HCT116 (cell line): ENCODE data around the gene CDK9. TPM values are rescaled to one million over a fixed set of nuclear protein-coding genes. Genes with fewer than 3 reads are reported as not detected.

Experiments
- ATAC-seq: fragments of 200-7000 bp; cut with Tn5 transposase; 2 replicates; pipeline ENCODE4 v1.9.1; 2020; ENCODE audit warnings: mild to moderate bottlenecking, moderate library complexity
- BruUV-seq: library from RNA; stranded (reverse); fragments of 400-500 nt; replicated peaks from 2 replicates; lab custom pipeline; 2021; lab: Mats Ljungman, UMichigan
- CTCF ChIA-PET: fragments of 300-600 bp; sonication (Branson Sonifier 250); formaldehyde crosslinking; loops from one replicate; lab custom pipeline; 2021; ENCODE audit warnings: antibody characterized with exemption; lab: Charles Lee
- POLR2A ChIA-PET: fragments of 300-600, 350-600 bp; sonication (Branson Sonifier 250); formaldehyde crosslinking; loops from one replicate; lab custom pipeline; 2021; ENCODE audit warnings: antibody characterized with exemption; lab: Charles Lee
- RAD21 ChIA-PET, 2 experiments: fragments of 300-600 bp; sonication (Branson Sonifier 250); formaldehyde crosslinking; loops; one replicate each; lab custom pipeline; 2023; ENCODE audit warnings: low total read pairs in 2 of 2; ENCODE audit not compliant: uncharacterized antibody in 2 of 2, unreplicated experiment in 2 of 2, low non-redundant PET in 1 of 2; lab: Charles Lee
- DNase-seq: peaks from one replicate; pipeline ENCODE4 v3.0.0-alpha.2; 2010; ENCODE audit warnings: low read depth, low spot score
- H2AFZ ChIP-seq: fragments of 200-600 bp; shearing (Covaris generic), sonication (generic); 2 replicates; pipeline ENCODE4 v1.6.1; 2017; ENCODE audit warnings: low read depth, mixed run types, mixed read lengths, antibody characterized with exemption, low read length; ENCODE audit not compliant: poor library complexity, severe bottlenecking
- H3K27ac ChIP-seq: 2 replicates; pipeline ENCODE4 v1.5.1; 2012; ENCODE audit warnings: low read depth, low read length
- H3K27me3 ChIP-seq: fragments of 200-600 bp; sonication (generic); 2 replicates; pipeline ENCODE4 v1.6.1; 2016; ENCODE audit warnings: mixed run types, low read length, mixed read lengths; ENCODE audit not compliant: insufficient read depth
- H3K36me3 ChIP-seq, 2 experiments: fragments of 200-500 bp in 1 of 2; fragments of 200-600 bp in 1 of 2; sonication (Bioruptor generic) in 1 of 2; sonication (generic) in 1 of 2; 2 replicates each; pipeline versions ENCODE4 v1.5.1 to v1.6.1; 2014 to 2016; ENCODE audit warnings: low read length in 2 of 2, inconsistent platforms in 1 of 2, mixed read lengths in 1 of 2, mixed run types in 1 of 2; ENCODE audit not compliant: insufficient read depth in 2 of 2, control insufficient read depth in 1 of 2
- H3K4me1 ChIP-seq, 2 experiments: fragments of 200-600 bp in 1 of 2; sonication (generic) in 1 of 2; 2 replicates each; pipeline versions ENCODE4 v1.5.1 to v1.6.1; 2012 to 2017; ENCODE audit warnings: low read length in 2 of 2, inconsistent platforms in 1 of 2, mild to moderate bottlenecking in 1 of 2, mixed read lengths in 1 of 2, mixed run types in 1 of 2, moderate library complexity in 1 of 2; ENCODE audit not compliant: insufficient read depth in 2 of 2, control insufficient read depth in 1 of 2
- H3K4me2 ChIP-seq: fragments of 200-600 bp; sonication (generic); 2 replicates; pipeline ENCODE4 v1.6.1; 2017; ENCODE audit warnings: mixed run types, low read length, mixed read lengths
- H3K4me3 ChIP-seq, 2 experiments: fragments of 200-600 bp in 1 of 2; sonication (generic) in 1 of 2; replicated peaks in 1 of 2; 2 replicates each; pipeline ENCODE4 v1.5.1; 2011 to 2016; ENCODE audit warnings: low read length in 2 of 2, control low read depth in 1 of 2, low read depth in 1 of 2, mild to moderate bottlenecking in 1 of 2, mixed read lengths in 1 of 2, mixed run types in 1 of 2
- H3K79me2 ChIP-seq: fragments of 200-600 bp; sonication (generic); 2 replicates; pipeline ENCODE4 v1.6.1; 2017; ENCODE audit warnings: mild to moderate bottlenecking, mixed run types, low read length, moderate library complexity, mixed read lengths; ENCODE audit not compliant: insufficient read depth
- H3K9ac ChIP-seq: fragments of 200-600 bp; sonication (generic); 2 replicates; pipeline ENCODE4 v1.6.1; 2016; ENCODE audit warnings: low read length, mixed read lengths
- H3K9me2 ChIP-seq: fragments of 200-600 bp; sonication (generic), shearing (Covaris generic); 2 replicates; pipeline ENCODE4 v1.6.1; 2017; ENCODE audit warnings: mixed run types, mild to moderate bottlenecking, moderate library complexity; ENCODE audit not compliant: insufficient read depth
- H3K9me3 ChIP-seq, 2 experiments: fragments of 200-500 bp in 1 of 2; fragments of 200-600 bp in 1 of 2; sonication (Bioruptor generic) in 1 of 2; sonication (generic) in 1 of 2; 2 replicates each; pipeline ENCODE4 v1.6.1; 2014 to 2017; ENCODE audit warnings: low read length in 2 of 2, mixed read lengths in 2 of 2, inconsistent platforms in 1 of 2, low read depth in 1 of 2, mild to moderate bottlenecking in 1 of 2, mixed run types in 1 of 2, moderate library complexity in 1 of 2; ENCODE audit not compliant: control insufficient read depth in 1 of 2, insufficient read depth in 1 of 2
- H4K20me1 ChIP-seq: fragments of 200-600 bp; sonication (generic), shearing (Covaris generic); 2 replicates; pipeline ENCODE4 v1.6.1; 2017; ENCODE audit warnings: mixed run types, mild to moderate bottlenecking, moderate library complexity; ENCODE audit not compliant: insufficient read depth
- ATF3 ChIP-seq: IDR thresholded peaks from 2 replicates; pipeline ENCODE4 v1.6.1; 2012
- CBX3 ChIP-seq: IDR thresholded peaks from 2 replicates; pipeline ENCODE4 v1.6.1; 2012; ENCODE audit warnings: low read depth
- CEBPB ChIP-seq: IDR thresholded peaks from 2 replicates; pipeline ENCODE4 v1.6.1; 2012; ENCODE audit warnings: low read depth
- EGR1 ChIP-seq: IDR thresholded peaks from 2 replicates; pipeline ENCODE4 v1.6.1; 2012; ENCODE audit warnings: low read depth
- EZH2 ChIP-seq: fragments of 200-600 bp; sonication (generic); IDR thresholded peaks from 2 replicates; pipeline ENCODE4 v1.6.1; 2017; ENCODE audit warnings: antibody characterized with exemption, mixed run types
- MAX ChIP-seq: IDR thresholded peaks from 2 replicates; pipeline ENCODE4 v1.6.1; 2012
- POLR2AphosphoS5 ChIP-seq: IDR thresholded peaks from 2 replicates; pipeline ENCODE4 v1.6.1; 2011; ENCODE audit warnings: mild to moderate bottlenecking, low read depth, low read length, moderate library complexity
- RAD21 ChIP-seq: IDR thresholded peaks from 2 replicates; pipeline ENCODE4 v1.6.1; 2012; ENCODE audit warnings: low read depth, mild to moderate bottlenecking
- SIN3A ChIP-seq: IDR thresholded peaks from 2 replicates; pipeline ENCODE4 v1.6.1; 2012; ENCODE audit warnings: low read depth
- SP1 ChIP-seq: IDR thresholded peaks from 2 replicates; pipeline ENCODE4 v1.6.1; 2012; ENCODE audit warnings: low read depth
- SRF ChIP-seq: IDR thresholded peaks from 2 replicates; pipeline ENCODE4 v1.6.1; 2012; ENCODE audit warnings: low read depth
- TCF7L2 ChIP-seq: IDR thresholded peaks from 2 replicates; pipeline ENCODE4 v1.7.0; 2011; ENCODE audit warnings: borderline replicate concordance, inconsistent platforms; ENCODE audit not compliant: insufficient read depth, insufficient read length; ENCODE audit errors: extremely low read depth
- ZFX ChIP-seq: fragments of 450-650 bp; IDR thresholded peaks from 2 replicates; pipeline ENCODE4 v1.6.1; 2017
- ZNF274 ChIP-seq: fragments of 200-500 bp; sonication (Bioruptor generic); IDR thresholded peaks from 2 replicates; pipeline ENCODE4 v1.6.1; 2014; ENCODE audit warnings: mild to moderate bottlenecking, low read depth, low read length, inconsistent platforms
- intact Hi-C: fragments of 100-400 bp; cut with micrococcal nuclease; formaldehyde crosslinking; loops from 2 replicates; pipeline ENCODE4 v1.10.0; 2022
- total RNA-seq: library from RNA; stranded (reverse); gene quantifications from one replicate; pipeline ENCODE4 v1.2.1, GENCODE V29; 2021; ENCODE audit not compliant: unreplicated experiment

CDK9 gene
- total RNA-seq, 1 experiment from 2014 or later, result 102 TPM

GRCh38 chr9:127776924-127777289 is 8.9 kb upstream of the CDK9 start (continued):
- no peak for TF ChIP-seq SP1
- no peak for TF ChIP-seq CBX3
- no peak for TF ChIP-seq ZFX
- no peak for TF ChIP-seq EZH2
- no peak for TF ChIP-seq ATF3
- no peak for TF ChIP-seq TCF7L2
- no peak for TF ChIP-seq RAD21
- no peak for TF ChIP-seq SRF
- no peak for TF ChIP-seq POLR2AphosphoS5
- no peak for TF ChIP-seq EGR1
- no peak for TF ChIP-seq ZNF274

- RAD21 ChIA-PET, result no interaction called here
- H2AFZ ChIP-seq, result no peak overlapping the region
- no peaks in the 10 kb centered on the region for H4K20me1 ChIP-seq
- POLR2A ChIA-PET, result no interaction called here
- H3K9ac ChIP-seq, result no peak overlapping the region
- H3K4me2 ChIP-seq, result no peak overlapping the region
- no peaks in the 10 kb centered on the region for H3K9me2 ChIP-seq
- no peaks in the 10 kb centered on the region for H3K9me3 ChIP-seq
- no peak overlapping the region for H3K4me3 ChIP-seq
- DNase-seq (no peak), ATAC-seq (no peak)
- no peaks in the 10 kb centered on the region for H3K27me3 ChIP-seq
- H3K36me3 ChIP-seq, result no peaks in the 10 kb centered on the region
- CTCF ChIA-PET, result no interaction called here
- TF ChIP-seq CEBPB, result no peak
- no peak for TF ChIP-seq MAX
- TF ChIP-seq SIN3A, result no peak
- TF ChIP-seq SRF, result no peak
- TF ChIP-seq TCF7L2, result no peak
- TF ChIP-seq SP1, result no peak
- BruUV-seq, result no TSS peak
- H3K79me2 ChIP-seq, result no peaks in the 10 kb centered on the region
- intact Hi-C loops, result no loop called here
- H3K27ac ChIP-seq, result no peak overlapping the region
- H3K4me1 ChIP-seq, result peaks cover 0 to 2% of the 10 kb centered on the region in 2 experiments; a peak in 2 of 4 replicates
These were observed 8.4 kb upstream of the CDK9 start for GRCh38 chr9:127777368-127777980.
